H1 (cell line): ENCODE results near the gene PDE6B. TPM values are rescaled to one million over a fixed set of nuclear protein-coding genes. Genes with fewer than 3 reads are reported as not detected.

ENCODE experiments used
- CTCF ChIA-PET: fragments of 300-600 bp; sonication (Branson Sonifier 250); formaldehyde crosslinking; loops from one replicate; lab custom pipeline; 2021; ENCODE audit not compliant: partially characterized antibody; lab: Charles Lee
- POLR2A ChIA-PET: fragments of 300-600 bp; sonication (Branson Sonifier 250); formaldehyde crosslinking; loops from one replicate; lab custom pipeline; 2021; ENCODE audit warnings: inconsistent platforms; ENCODE audit not compliant: partially characterized antibody; lab: Charles Lee
- DNase-seq, 2 experiments: peaks; one replicate each; pipeline versions ENCODE4 v3.0.0 to v3.0.0-alpha.2; 2010 to 2022; ENCODE audit warnings: low spot score in 2 of 2, low read depth in 1 of 2, mixed read lengths in 1 of 2
- FAIRE-seq: peaks from 2 replicates; lab custom pipeline; 2011; peaks lifted over from hg19 to GRCh38; lab: Jason Lieb, UNC
- H2AFZ ChIP-seq: 2 replicates; pipeline ENCODE4 v1.8.1; 2012; ENCODE audit warnings: low read length, inconsistent platforms
- H2AK5ac ChIP-seq: 2 replicates; pipeline ENCODE4 v1.6.1; 2013; ENCODE audit warnings: low read depth, low read length
- H2BK120ac ChIP-seq: replicated peaks from 2 replicates; pipeline ENCODE3; 2013; ENCODE audit warnings: low read depth, low read length, inconsistent platforms
- H2BK12ac ChIP-seq: 2 replicates; pipeline ENCODE4 v1.6.1; 2013; ENCODE audit warnings: low read depth, low read length
- H2BK15ac ChIP-seq: 2 replicates; pipeline ENCODE4 v1.6.1; 2013; ENCODE audit warnings: low read length
- H2BK20ac ChIP-seq: 2 replicates; pipeline ENCODE4 v1.6.1; 2013; ENCODE audit warnings: low read length
- H2BK5ac ChIP-seq: 2 replicates; pipeline ENCODE4 v1.6.1; 2013; ENCODE audit warnings: low read depth, low read length
- H3K14ac ChIP-seq: 2 replicates; pipeline ENCODE4 v1.6.1; 2013; ENCODE audit warnings: inconsistent platforms; ENCODE audit not compliant: insufficient read length
- H3K18ac ChIP-seq: 2 replicates; pipeline ENCODE4 v1.6.1; 2013; ENCODE audit warnings: low read length; ENCODE audit errors: extremely low read depth
- H3K23ac ChIP-seq: 2 replicates; pipeline ENCODE4 v1.6.1; 2013; ENCODE audit warnings: inconsistent platforms; ENCODE audit not compliant: insufficient read length
- H3K23me2 ChIP-seq: 2 replicates; pipeline ENCODE4 v1.6.1; 2013; ENCODE audit warnings: low read depth, low read length
- H3K27ac ChIP-seq: 2 replicates; pipeline ENCODE4 v1.6.1; 2011; ENCODE audit warnings: low read depth, low read length, inconsistent platforms
- H3K27me3 ChIP-seq, 4 experiments: replicated peaks in 1 of 4; 1 replicate in 1 of 4; 2 replicates in 3 of 4; pipeline versions ENCODE4 v1.6.1 to v1.8.1; 2011 to 2013; ENCODE audit warnings: low read length in 3 of 4, mild to moderate bottlenecking in 3 of 4, inconsistent platforms in 2 of 4, mixed read lengths in 2 of 4, moderate library complexity in 1 of 4; ENCODE audit not compliant: control insufficient read depth in 3 of 4, insufficient read depth in 3 of 4; ENCODE audit errors: extremely low read depth in 1 of 4
- H3K36me3 ChIP-seq, 4 experiments: 2 replicates each; pipeline versions ENCODE4 v1.6.1 to v1.8.1; 2011 to 2013; ENCODE audit warnings: mild to moderate bottlenecking in 4 of 4, low read length in 3 of 4, moderate library complexity in 2 of 4, control low read depth in 1 of 4, inconsistent platforms in 1 of 4; ENCODE audit not compliant: insufficient read depth in 4 of 4, control insufficient read depth in 2 of 4
- H3K4ac ChIP-seq: replicated peaks from 2 replicates; pipeline ENCODE3; 2013; ENCODE audit warnings: low read length, low read depth, mixed read lengths, inconsistent platforms; ENCODE audit not compliant: insufficient read length
- H3K4me1 ChIP-seq, 4 experiments: replicated peaks in 1 of 4; 1 replicate in 1 of 4; 2 replicates in 3 of 4; pipeline versions ENCODE4 v1.6.1 to v1.8.1; 2011 to 2013; ENCODE audit warnings: low read length in 3 of 4, inconsistent platforms in 2 of 4, mixed read lengths in 1 of 4; ENCODE audit not compliant: insufficient read depth in 4 of 4, control insufficient read depth in 3 of 4
- H3K4me2 ChIP-seq, 2 experiments: 2 replicates each; pipeline versions ENCODE4 v1.6.1 to v1.8.1; 2011 to 2013; ENCODE audit warnings: low read depth in 2 of 2, low read length in 2 of 2, control low read depth in 1 of 2, inconsistent platforms in 1 of 2, mild to moderate bottlenecking in 1 of 2; ENCODE audit not compliant: insufficient read depth in 1 of 2
- H3K4me3 ChIP-seq, 4 experiments: fragments of 200-600, 300-600 bp in 1 of 4; sonication (generic), shearing (Covaris generic), sonication (Bioruptor Twin) in 1 of 4; 2 replicates each; pipeline versions ENCODE4 v1.5.1 to v1.8.1; 2011 to 2016; ENCODE audit warnings: low read length in 4 of 4, low read depth in 3 of 4, control low read depth in 2 of 4, inconsistent platforms in 2 of 4, mild to moderate bottlenecking in 2 of 4, mixed read lengths in 1 of 4, moderate library complexity in 1 of 4; ENCODE audit not compliant: insufficient read depth in 2 of 4; ENCODE audit errors: extremely low read depth in 1 of 4
- H3K56ac ChIP-seq: replicated peaks from 2 replicates; pipeline ENCODE3; 2013; ENCODE audit warnings: low read depth, mild to moderate bottlenecking, mixed read lengths, low read length, inconsistent platforms; ENCODE audit not compliant: insufficient read length
- H3K79me1 ChIP-seq: 2 replicates; pipeline ENCODE4 v1.6.1; 2013; ENCODE audit warnings: low read depth, low read length, control low read depth
- H3K79me2 ChIP-seq, 2 experiments: 2 replicates each; pipeline versions ENCODE4 v1.6.1 to v1.8.1; 2012 to 2013; ENCODE audit warnings: low read length in 2 of 2, mild to moderate bottlenecking in 2 of 2, inconsistent platforms in 1 of 2; ENCODE audit not compliant: insufficient read depth in 2 of 2, control insufficient read depth in 1 of 2
- H3K9ac ChIP-seq, 4 experiments: replicated peaks in 1 of 4; 1 replicate in 1 of 4; 2 replicates in 3 of 4; pipeline versions ENCODE4 v1.6.1 to v1.8.1; 2011 to 2013; ENCODE audit warnings: low read depth in 3 of 4, low read length in 3 of 4, control low read depth in 2 of 4, mild to moderate bottlenecking in 2 of 4, moderate library complexity in 2 of 4, inconsistent platforms in 1 of 4; ENCODE audit errors: extremely low read depth in 1 of 4
- H3K9me3 ChIP-seq, 2 experiments: 2 replicates each; pipeline versions ENCODE4 v1.6.1 to v1.8.1; 2012 to 2013; ENCODE audit warnings: mild to moderate bottlenecking in 2 of 2, moderate library complexity in 2 of 2, control low read depth in 1 of 2, inconsistent platforms in 1 of 2, low read depth in 1 of 2, low read length in 1 of 2, mixed read lengths in 1 of 2; ENCODE audit not compliant: insufficient read depth in 2 of 2
- H4K20me1 ChIP-seq, 2 experiments: replicated peaks in 1 of 2; 2 replicates each; pipeline versions ENCODE3 to v1.8.1; 2011 to 2013; ENCODE audit warnings: inconsistent platforms in 2 of 2, low read length in 2 of 2, mild to moderate bottlenecking in 1 of 2; ENCODE audit not compliant: insufficient read depth in 2 of 2, control insufficient read depth in 1 of 2
- H4K5ac ChIP-seq: 2 replicates; pipeline ENCODE4 v1.6.1; 2013; ENCODE audit warnings: low read length, low read depth, mixed read lengths, inconsistent platforms; ENCODE audit not compliant: insufficient read length
- H4K8ac ChIP-seq: 2 replicates; pipeline ENCODE4 v1.8.0; 2013; ENCODE audit warnings: mild to moderate bottlenecking, moderate library complexity, low read length, inconsistent platforms; ENCODE audit not compliant: insufficient read depth; ENCODE audit errors: extremely low read depth
- H4K91ac ChIP-seq: replicated peaks from 2 replicates; pipeline ENCODE3; 2013; ENCODE audit warnings: low read length, mixed read lengths, inconsistent platforms; ENCODE audit not compliant: insufficient read length
- CHD2 ChIP-seq: IDR thresholded peaks from 2 replicates; pipeline ENCODE4 v1.6.1; 2012; ENCODE audit warnings: low read length, improper control_type of control experiment
- WGBS, 2 experiments: shearing (Covaris generic) in 1 of 2; methylation state at CpG; one replicate each; pipeline versions ENCODE4 v1.1.6 to v1.1.7; 2013 to 2015; ENCODE audit warnings: low lambda C conversion rate in 2 of 2, mixed read lengths in 2 of 2, inconsistent platforms in 1 of 2, low coverage in 1 of 2, missing lambda C conversion rate in 1 of 2; ENCODE audit not compliant: insufficient replicate concordance in 2 of 2, insufficient coverage in 1 of 2, insufficient read length in 1 of 2; ENCODE audit errors: extremely low coverage in 1 of 2, missing lambda C conversion rate in 1 of 2; 5-methylcytosine and 5-hydroxymethylcytosine counted together
- polyA plus RNA-seq, 7 experiments: library from polyadenylated mRNA; depleted of rRNA in 3 of 7; stranded (reverse) in 5 of 7; unstranded in 2 of 7; fragments of >200 nt in 5 of 7; fragments of 200-250 nt in 2 of 7; gene quantifications; 1 replicate in 5 of 7; 2 replicates in 1 of 7; 4 replicates in 1 of 7; pipeline versions ENCODE4 v1.2.1 to v1.2.3, GENCODE V29; 2011 to 2013; ENCODE audit warnings: missing spikeins in 2 of 7, mixed read lengths in 2 of 7
- total RNA-seq: library from RNA; stranded (reverse); fragmentation: NEBNext Ultra II Directional; extraction: Animal tissue kit (Norgen Biotek cat#: 25700); gene quantifications from 2 replicates; pipeline ENCODE4 v1.2.1, GENCODE V29; 2021

Gene PDE6B
- total and polyA plus RNA-seq, 2 of the 8 experiments (the other 6 are each of a cell fraction or from before 2014, with no cell fraction given) = 4.1 to 8.4 TPM

DNA sequence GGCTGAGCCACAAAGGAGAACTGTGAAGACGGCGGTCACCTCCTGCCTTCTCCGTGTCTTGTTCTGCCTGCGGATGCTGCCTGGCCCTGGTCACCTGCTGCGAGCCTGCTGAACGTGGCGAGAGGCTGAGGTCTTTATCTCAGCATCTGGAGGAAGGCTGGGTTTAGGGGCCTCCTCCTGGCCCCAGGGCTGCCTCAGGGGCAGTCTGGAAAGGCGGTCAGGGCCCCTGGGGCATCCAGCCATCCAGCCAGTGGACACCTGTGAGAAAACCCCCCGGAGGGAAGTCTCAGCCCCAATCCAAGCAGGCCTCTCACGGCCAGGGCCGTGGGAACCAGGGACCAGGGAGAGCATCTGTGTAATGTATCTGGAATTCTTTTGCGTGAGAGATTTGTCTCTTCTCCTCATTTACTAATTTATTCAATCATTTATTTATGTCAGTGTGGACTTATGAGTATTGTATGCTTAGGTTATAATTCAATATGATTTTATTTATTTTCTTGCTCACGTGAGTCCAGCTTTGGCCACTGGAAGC is 11.3 kb downstream of the PDE6B start:
- Histone ChIP-seq H2BK5ac (no peak overlapping the region), H3K4me2 (no peak overlapping the region), H3K4me1 (no peaks in the 10 kb centered on the region), H4K20me1 (peaks cover 0 to 2% of the 10 kb centered on the region in 2 experiments), H3K23me2 (no peaks in the 10 kb centered on the region), H2BK12ac (no peak overlapping the region), H3K27me3 (no peaks in the 10 kb centered on the region; a peak in 1 of 7 replicates), H3K9me3 (peaks cover 8 to 14% of the 10 kb centered on the region in 2 experiments; a peak in 3 of 4 replicates), H3K4me3 (no peak overlapping the region), H4K91ac (no peak overlapping the region), H3K79me1 (no peaks in the 10 kb centered on the region), H3K36me3 (no peaks in the 10 kb centered on the region), H4K8ac (no peak overlapping the region), H3K23ac (no peak overlapping the region), H3K56ac (no peak overlapping the region), H3K14ac (no peak overlapping the region), H3K18ac (no peak overlapping the region), H2BK120ac (no peak overlapping the region), H2AFZ (no peak overlapping the region), H4K5ac (no peak overlapping the region), H3K4ac (no peak overlapping the region), H2BK15ac (no peak overlapping the region), H3K79me2 (no peaks in the 10 kb centered on the region), H3K9ac (no peak overlapping the region), H3K27ac (no peak overlapping the region), H2BK20ac (no peak overlapping the region), H2AK5ac (no peak overlapping the region)
- no peak for FAIRE-seq
- ChIA-PET CTCF (no interaction called here), POLR2A (no interaction called here)
- 84% methylated on average over 13 of the region's 13 CpGs; no CpG with 5 or more reads in 1 of the 2 experiments for WGBS, 2 experiments
- DNase-seq = no peak
- no peak for TF ChIP-seq CHD2
